ENCODE results near the gene CFTR. TPM values are rescaled to one million over a fixed set of nuclear protein-coding genes. Genes with fewer than 3 reads are reported as not detected.

CFTR gene
- total and polyA plus RNA-seq, 2 of the 4 experiments (the other 2 are of a cell fraction) = 0.18 to 0.21 TPM

GRCh38 chr7:117448655-117449054, 31.2 kb upstream of the CFTR start:
- dilution Hi-C loops (cut with HindIII; ENCODE audit: low sequenced_read_pairs, unreplicated experiment) = no loop called here
- H2BK5ac ChIP-seq (ENCODE audit: low read depth, low read length, poor library complexity, severe bottlenecking) = no peak overlapping the region
- no peaks in the 10 kb centered on the region for H3K9me1 ChIP-seq (ENCODE audit: insufficient read depth, low read length)
- no peak overlapping the region for H2BK20ac ChIP-seq (ENCODE audit: low read depth, low read length)
- H4K20me1 ChIP-seq (ENCODE audit: insufficient read depth, low read length) = no peaks in the 10 kb centered on the region
- no peak for ATAC-seq (ENCODE audit: low read depth)
- no peak overlapping the region for H2BK120ac ChIP-seq (ENCODE audit: low read depth, low read length)
- in situ Hi-C loops (cut with MboI; ENCODE audit: low sequenced_read_pairs) = no loop called here
- no peak overlapping the region for H3K56ac ChIP-seq (ENCODE audit: extremely low read depth, insufficient read depth, low read length)
- H3K27ac ChIP-seq (ENCODE audit: insufficient read depth, low read length) = no peak overlapping the region
- no peak overlapping the region for H2AK9ac ChIP-seq (replicated peaks; ENCODE audit: low read depth, low read length, poor library complexity)
- peak; percentile 1 for DNase-seq
- no peaks in the 10 kb centered on the region for H3K4me1 ChIP-seq (ENCODE audit: control insufficient read depth, insufficient read depth, low read length)
- intact Hi-C loops (cut with micrococcal nuclease) = no loop called here
- ChIA-PET CTCF (no interaction called here), POLR2A (ENCODE audit: unreplicated experiment) (no interaction called here)
- H3K36me3 ChIP-seq (ENCODE audit: control insufficient read depth, insufficient read depth, low read length) = no peaks in the 10 kb centered on the region
- no peak overlapping the region for H3K4me3 ChIP-seq (ENCODE audit: insufficient read depth, low read depth, low read length)
- no peak overlapping the region for H3K14ac ChIP-seq (replicated peaks; ENCODE audit: low read depth, low read length)
- no peak overlapping the region for H4K5ac ChIP-seq (ENCODE audit: low read depth, low read length)
- no peak overlapping the region for H4K91ac ChIP-seq (ENCODE audit: insufficient read depth, low read depth, low read length)
- 0% methylated on average over 1 of the region's 2 CpGs; no CpG with 5 or more reads in 1 of the 2 experiments for WGBS, 2 experiments (ENCODE audit: extremely low coverage in 2 of 2, insufficient read length in 1 of 2)
- no peak overlapping the region for H3K9ac ChIP-seq (ENCODE audit: low read depth, low read length)
- no peak overlapping the region for H4K8ac ChIP-seq (ENCODE audit: low read depth in 2 of 2, low read length in 2 of 2)
- H3K27me3 ChIP-seq (ENCODE audit: control insufficient read depth, insufficient read depth, low read length) = no peaks in the 10 kb centered on the region
- TF ChIP-seq NFE2L2 (IDR thresholded peaks at IDR 0.05; ENCODE audit: low read depth, low read length) (no peak), POLR2A (IDR thresholded peaks at IDR 0.05; ENCODE audit: low read depth, low read length) (no peak), BHLHE40 (IDR thresholded peaks at IDR 0.05; ENCODE audit: low read depth, low read length) (no peak), CEBPB (IDR thresholded peaks at IDR 0.05; ENCODE audit: low read depth, low read length) (no peak), CHD1 (IDR thresholded peaks at IDR 0.05; ENCODE audit: low read depth, low read length) (no peak), RCOR1 (IDR thresholded peaks at IDR 0.05; ENCODE audit: insufficient replicate concordance, low read length) (no peak), FOS (IDR thresholded peaks at IDR 0.05; ENCODE audit: low read depth, low read length) (no peak), CTCF (conservative IDR thresholded peaks at IDR 0.05; ENCODE audit: low read depth, low read length) (no peak), MAFK (IDR thresholded peaks at IDR 0.05; ENCODE audit: low read depth, low read length) (no peak), RFX5 (IDR thresholded peaks at IDR 0.05; ENCODE audit: low read depth, low read length) (no peak), RAD21 (IDR thresholded peaks at IDR 0.05; ENCODE audit: low read length) (no peak), USF2 (IDR thresholded peaks at IDR 0.05; ENCODE audit: low read depth, low read length) (no peak)
- H3K9me3 ChIP-seq (ENCODE audit: control insufficient read depth, insufficient read depth, low read length) = no peaks in the 10 kb centered on the region
- H2AFZ ChIP-seq (replicated peaks; ENCODE audit: low read length, poor library complexity) = no peak overlapping the region
- no peak overlapping the region for H2AK5ac ChIP-seq (ENCODE audit: low read depth, low read length)
- H3K18ac ChIP-seq (ENCODE audit: low read depth, low read length) = no peak overlapping the region
- no peaks in the 10 kb centered on the region for H3K79me1 ChIP-seq (ENCODE audit: low read depth in 1 of 2, low read length in 2 of 2)
- no peak overlapping the region for H2BK15ac ChIP-seq (ENCODE audit: low read depth, low read length)
- H3K4ac ChIP-seq (ENCODE audit: low read depth, low read length) = no peak overlapping the region
- no TSS peak for BruUV-seq (replicated peaks)
- no peak overlapping the region for H3K4me2 ChIP-seq (ENCODE audit: low read depth, low read length)
- no peak overlapping the region for H3K23ac ChIP-seq (ENCODE audit: low read depth, low read length)
